GM21390 (cell line): ENCODE measurements around the gene MAOA.
"Not testable (repeated sequence)": the region's sequence is repeated elsewhere in the genome, so short reads cannot be mapped to it uniquely, and the experiment has no call there.

Experiments used
- ATAC-seq: cut with Tn5 transposase; IDR thresholded peaks from one replicate; pipeline ENCODE4 v1.9.1; 2021; ENCODE audit not compliant: unreplicated experiment

The MAOA gene

GRCh38 chrX:43661521-43662240, 5.6 kb downstream of the MAOA start:
- ATAC-seq: no peak

- no peak for ATAC-seq
Measured at GRCh38 chrX:43663173-43663572, 7.1 kb downstream of the MAOA start.

- no peak for ATAC-seq
Measured at GRCh38 chrX:43664258-43664657, 8.2 kb downstream of the MAOA start.

- ATAC-seq: no peak
Measured at GRCh38 chrX:43664708-43665107, 8.6 kb downstream of the MAOA start.

GRCh38 chrX:43666311-43666912, 10.3 kb downstream of the MAOA start:
- no peak for ATAC-seq

- not testable (repeated sequence) for ATAC-seq
Measured at GRCh38 chrX:43675965-43676628, 20.0 kb downstream of the MAOA start.

GRCh38 chrX:43676971-43677572, 21.0 kb downstream of the MAOA start:
- no peak for ATAC-seq

- no peak for ATAC-seq
Measured at GRCh38 chrX:43677993-43678392, 21.9 kb downstream of the MAOA start.

- ATAC-seq: no peak
Measured at GRCh38 chrX:43679058-43679457, 23.0 kb downstream of the MAOA start.

- no peak for ATAC-seq
Measured at GRCh38 chrX:43679778-43680177, 23.7 kb downstream of the MAOA start.

- no peak for ATAC-seq
Measured at GRCh38 chrX:43682726-43683125, 26.6 kb downstream of the MAOA start.

GRCh38 chrX:43685221-43685620, 29.1 kb downstream of the MAOA start:
- ATAC-seq: no peak

GRCh38 chrX:43688586-43688985, 32.5 kb downstream of the MAOA start:
- ATAC-seq: no peak

GRCh38 chrX:43693602-43694406, 37.7 kb downstream of the MAOA start:
- ATAC-seq: no peak

- ATAC-seq: no peak
Measured at GRCh38 chrX:43699475-43699874, 43.4 kb downstream of the MAOA start.

- no peak for ATAC-seq
Measured at GRCh38 chrX:43702079-43702524, 46.0 kb downstream of the MAOA start.

- no peak for ATAC-seq
Measured at GRCh38 chrX:43702660-43703059, 46.6 kb downstream of the MAOA start.

- ATAC-seq: no peak
Measured at GRCh38 chrX:43703211-43703791, 47.2 kb downstream of the MAOA start.

- ATAC-seq: no peak
Measured at GRCh38 chrX:43706786-43707370, 50.8 kb downstream of the MAOA start.
